ENCODE results near the gene ELAPOR1.

ELAPOR1 gene

GRCh38 chr1:109149874-109150601 lies 36.1 kb downstream of the ELAPOR1 start:
- no peak for FAIRE-seq
- no peak for TF ChIP-seq CTCF (IDR thresholded peaks at IDR 0.05; ENCODE audit: insufficient read depth, missing control alignments)
- no peak for DNase-seq (ENCODE audit: insufficient read length, low spot score)

GRCh38 chr1:109151146-109151990 lies 37.5 kb downstream of the ELAPOR1 start:
- TF ChIP-seq CTCF (IDR thresholded peaks at IDR 0.05; ENCODE audit: insufficient read depth, missing control alignments): no peak
- no peak for FAIRE-seq
- no peak for DNase-seq (ENCODE audit: insufficient read length, low spot score)

GRCh38 chr1:109152196-109152595 lies 38.3 kb downstream of the ELAPOR1 start:
- DNase-seq (ENCODE audit: insufficient read length, low spot score) (no peak), FAIRE-seq (no peak)
- TF ChIP-seq CTCF (IDR thresholded peaks at IDR 0.05; ENCODE audit: insufficient read depth, missing control alignments): no peak

- no peak for TF ChIP-seq CTCF (IDR thresholded peaks at IDR 0.05; ENCODE audit: insufficient read depth, missing control alignments)
- no peak for DNase-seq (ENCODE audit: insufficient read length, low spot score)
- FAIRE-seq: no peak
Measured at GRCh38 chr1:109156916-109157385, 43.0 kb downstream of the ELAPOR1 start.

GRCh38 chr1:109158433-109158832 lies 44.5 kb downstream of the ELAPOR1 start:
- FAIRE-seq (no peak), DNase-seq (ENCODE audit: insufficient read length, low spot score) (no peak)
- TF ChIP-seq CTCF (IDR thresholded peaks at IDR 0.05; ENCODE audit: insufficient read depth, missing control alignments): no peak

GRCh38 chr1:109159326-109159725 lies 45.4 kb downstream of the ELAPOR1 start:
- TF ChIP-seq CTCF (IDR thresholded peaks at IDR 0.05; ENCODE audit: insufficient read depth, missing control alignments): no peak
- DNase-seq (ENCODE audit: insufficient read length, low spot score) (no peak), FAIRE-seq (no peak)

Data from D721Med (cell line).